K562 (cell line): ENCODE data around the gene TMPRSS11E.
"Not testable (repeated sequence)": the region's sequence is repeated elsewhere in the genome, so short reads cannot be mapped to it uniquely, and the experiment has no call there.

Source experiments
- CHD2 ChIP-seq: IDR thresholded peaks from 2 replicates; pipeline ENCODE4 v1.6.1; 2011; ENCODE audit warnings: low read depth, low read length
- MAZ ChIP-seq, 2 experiments: fragments of 450-650 bp in 1 of 2; sonication (generic) in 1 of 2; formaldehyde crosslinking; IDR thresholded peaks in 1 of 2; conservative IDR thresholded peaks in 1 of 2; 2 replicates each; pipeline versions ENCODE4 v1.4.0 to v1.5.0; 2020; ENCODE audit warnings: mild to moderate bottlenecking in 1 of 2, missing genetic modification reagents in 1 of 2
- TAF15 ChIP-seq: fragments of 200-400 bp; formaldehyde crosslinking; IDR thresholded peaks from 2 replicates; pipeline ENCODE4 v1.6.1; 2017; ENCODE audit warnings: mild to moderate bottlenecking, low read depth, low read length, moderate library complexity
- TF ChIP-seq, protein P1 (sequence below): fragments of 200-600 bp; sonication (generic); IDR thresholded peaks from one replicate; pipeline ENCODE4 v1.6.1; 2012; ENCODE audit warnings: mild to moderate bottlenecking, low read depth, low read length, inconsistent platforms

- TF ChIP-seq, protein P1, sequence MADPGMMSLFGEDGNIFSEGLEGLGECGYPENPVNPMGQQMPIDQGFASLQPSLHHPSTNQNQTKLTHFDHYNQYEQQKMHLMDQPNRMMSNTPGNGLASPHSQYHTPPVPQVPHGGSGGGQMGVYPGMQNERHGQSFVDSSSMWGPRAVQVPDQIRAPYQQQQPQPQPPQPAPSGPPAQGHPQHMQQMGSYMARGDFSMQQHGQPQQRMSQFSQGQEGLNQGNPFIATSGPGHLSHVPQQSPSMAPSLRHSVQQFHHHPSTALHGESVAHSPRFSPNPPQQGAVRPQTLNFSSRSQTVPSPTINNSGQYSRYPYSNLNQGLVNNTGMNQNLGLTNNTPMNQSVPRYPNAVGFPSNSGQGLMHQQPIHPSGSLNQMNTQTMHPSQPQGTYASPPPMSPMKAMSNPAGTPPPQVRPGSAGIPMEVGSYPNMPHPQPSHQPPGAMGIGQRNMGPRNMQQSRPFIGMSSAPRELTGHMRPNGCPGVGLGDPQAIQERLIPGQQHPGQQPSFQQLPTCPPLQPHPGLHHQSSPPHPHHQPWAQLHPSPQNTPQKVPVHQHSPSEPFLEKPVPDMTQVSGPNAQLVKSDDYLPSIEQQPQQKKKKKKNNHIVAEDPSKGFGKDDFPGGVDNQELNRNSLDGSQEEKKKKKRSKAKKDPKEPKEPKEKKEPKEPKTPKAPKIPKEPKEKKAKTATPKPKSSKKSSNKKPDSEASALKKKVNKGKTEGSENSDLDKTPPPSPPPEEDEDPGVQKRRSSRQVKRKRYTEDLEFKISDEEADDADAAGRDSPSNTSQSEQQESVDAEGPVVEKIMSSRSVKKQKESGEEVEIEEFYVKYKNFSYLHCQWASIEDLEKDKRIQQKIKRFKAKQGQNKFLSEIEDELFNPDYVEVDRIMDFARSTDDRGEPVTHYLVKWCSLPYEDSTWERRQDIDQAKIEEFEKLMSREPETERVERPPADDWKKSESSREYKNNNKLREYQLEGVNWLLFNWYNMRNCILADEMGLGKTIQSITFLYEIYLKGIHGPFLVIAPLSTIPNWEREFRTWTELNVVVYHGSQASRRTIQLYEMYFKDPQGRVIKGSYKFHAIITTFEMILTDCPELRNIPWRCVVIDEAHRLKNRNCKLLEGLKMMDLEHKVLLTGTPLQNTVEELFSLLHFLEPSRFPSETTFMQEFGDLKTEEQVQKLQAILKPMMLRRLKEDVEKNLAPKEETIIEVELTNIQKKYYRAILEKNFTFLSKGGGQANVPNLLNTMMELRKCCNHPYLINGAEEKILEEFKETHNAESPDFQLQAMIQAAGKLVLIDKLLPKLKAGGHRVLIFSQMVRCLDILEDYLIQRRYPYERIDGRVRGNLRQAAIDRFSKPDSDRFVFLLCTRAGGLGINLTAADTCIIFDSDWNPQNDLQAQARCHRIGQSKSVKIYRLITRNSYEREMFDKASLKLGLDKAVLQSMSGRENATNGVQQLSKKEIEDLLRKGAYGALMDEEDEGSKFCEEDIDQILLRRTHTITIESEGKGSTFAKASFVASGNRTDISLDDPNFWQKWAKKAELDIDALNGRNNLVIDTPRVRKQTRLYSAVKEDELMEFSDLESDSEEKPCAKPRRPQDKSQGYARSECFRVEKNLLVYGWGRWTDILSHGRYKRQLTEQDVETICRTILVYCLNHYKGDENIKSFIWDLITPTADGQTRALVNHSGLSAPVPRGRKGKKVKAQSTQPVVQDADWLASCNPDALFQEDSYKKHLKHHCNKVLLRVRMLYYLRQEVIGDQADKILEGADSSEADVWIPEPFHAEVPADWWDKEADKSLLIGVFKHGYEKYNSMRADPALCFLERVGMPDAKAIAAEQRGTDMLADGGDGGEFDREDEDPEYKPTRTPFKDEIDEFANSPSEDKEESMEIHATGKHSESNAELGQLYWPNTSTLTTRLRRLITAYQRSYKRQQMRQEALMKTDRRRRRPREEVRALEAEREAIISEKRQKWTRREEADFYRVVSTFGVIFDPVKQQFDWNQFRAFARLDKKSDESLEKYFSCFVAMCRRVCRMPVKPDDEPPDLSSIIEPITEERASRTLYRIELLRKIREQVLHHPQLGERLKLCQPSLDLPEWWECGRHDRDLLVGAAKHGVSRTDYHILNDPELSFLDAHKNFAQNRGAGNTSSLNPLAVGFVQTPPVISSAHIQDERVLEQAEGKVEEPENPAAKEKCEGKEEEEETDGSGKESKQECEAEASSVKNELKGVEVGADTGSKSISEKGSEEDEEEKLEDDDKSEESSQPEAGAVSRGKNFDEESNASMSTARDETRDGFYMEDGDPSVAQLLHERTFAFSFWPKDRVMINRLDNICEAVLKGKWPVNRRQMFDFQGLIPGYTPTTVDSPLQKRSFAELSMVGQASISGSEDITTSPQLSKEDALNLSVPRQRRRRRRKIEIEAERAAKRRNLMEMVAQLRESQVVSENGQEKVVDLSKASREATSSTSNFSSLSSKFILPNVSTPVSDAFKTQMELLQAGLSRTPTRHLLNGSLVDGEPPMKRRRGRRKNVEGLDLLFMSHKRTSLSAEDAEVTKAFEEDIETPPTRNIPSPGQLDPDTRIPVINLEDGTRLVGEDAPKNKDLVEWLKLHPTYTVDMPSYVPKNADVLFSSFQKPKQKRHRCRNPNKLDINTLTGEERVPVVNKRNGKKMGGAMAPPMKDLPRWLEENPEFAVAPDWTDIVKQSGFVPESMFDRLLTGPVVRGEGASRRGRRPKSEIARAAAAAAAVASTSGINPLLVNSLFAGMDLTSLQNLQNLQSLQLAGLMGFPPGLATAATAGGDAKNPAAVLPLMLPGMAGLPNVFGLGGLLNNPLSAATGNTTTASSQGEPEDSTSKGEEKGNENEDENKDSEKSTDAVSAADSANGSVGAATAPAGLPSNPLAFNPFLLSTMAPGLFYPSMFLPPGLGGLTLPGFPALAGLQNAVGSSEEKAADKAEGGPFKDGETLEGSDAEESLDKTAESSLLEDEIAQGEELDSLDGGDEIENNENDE, result not testable (repeated sequence)
- not testable (repeated sequence) for TF ChIP-seq MAZ (CRISPR knock-in tag; conservative IDR thresholded peaks at IDR 0.05 in 1 of 2, IDR thresholded peaks at IDR 0.05 in 1 of 2); CHD2; TAF15
Observed at GRCh38 chr4:68505452-68505851, 58.2 kb downstream of the TMPRSS11E start.
